UCSD-AML1 (cell line): ENCODE data around the gene SVOPL.
"Not testable (repeated sequence)": the region's sequence is repeated elsewhere in the genome, so short reads cannot be mapped to it uniquely, and the experiment has no call there.

ENCODE experiments used
- DNase-seq: peaks from one replicate; lab custom pipeline; 2025; ENCODE audit not compliant: unreplicated experiment; lab: John Stamatoyannopoulos, UW

Gene SVOPL

GRCh38 chr7:138700857-138701536, at the start of gene SVOPL:
SVOPL (minus strand) TSS chr7:138701362; CDS start chr7:138679045, 22,317 bp downstream.
- DNase-seq: no peak

DNA sequence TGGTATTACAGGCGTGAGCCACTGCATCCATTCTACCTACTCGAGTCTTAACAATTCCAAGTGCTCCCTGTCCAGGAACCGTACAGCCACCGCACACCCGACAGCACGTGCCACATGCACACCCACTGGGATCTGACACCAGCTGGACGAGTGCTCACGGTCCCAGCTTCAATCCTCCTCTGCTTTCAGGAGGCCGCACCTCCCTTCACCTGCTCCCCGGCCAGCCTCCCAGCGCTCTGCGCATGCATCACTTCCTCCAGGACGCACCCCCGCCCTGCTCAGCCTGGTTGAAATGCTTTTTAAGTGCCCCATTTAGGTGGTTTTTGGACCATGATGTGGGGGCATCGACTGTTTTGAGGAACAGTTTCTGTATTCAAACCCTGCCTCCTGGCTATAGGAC, 49.3 kb upstream of the SVOPL start:
- no peak for DNase-seq

GRCh38 chr7:138749960-138750359, 48.8 kb upstream of the SVOPL start:
- no peak for DNase-seq

DNA sequence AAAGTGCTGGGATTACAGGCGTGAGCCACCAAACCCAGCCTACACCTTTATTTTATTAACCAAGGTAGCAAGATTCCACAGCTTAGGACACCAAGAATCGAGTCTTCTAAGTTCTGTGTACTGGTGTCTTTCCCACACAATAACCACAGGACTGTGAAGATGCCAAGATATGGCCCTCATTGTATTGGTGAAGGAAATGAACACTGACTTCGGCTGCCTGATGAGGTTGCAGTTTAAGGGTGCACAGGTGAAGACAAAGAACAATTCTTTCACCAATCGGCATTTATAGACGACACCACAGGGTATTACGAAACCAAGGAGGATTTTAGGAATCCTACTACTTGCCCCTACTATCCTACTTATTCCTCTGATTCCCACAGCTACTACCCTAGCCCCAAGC, 47.5 kb upstream of the SVOPL start:
- no peak for DNase-seq

DNA sequence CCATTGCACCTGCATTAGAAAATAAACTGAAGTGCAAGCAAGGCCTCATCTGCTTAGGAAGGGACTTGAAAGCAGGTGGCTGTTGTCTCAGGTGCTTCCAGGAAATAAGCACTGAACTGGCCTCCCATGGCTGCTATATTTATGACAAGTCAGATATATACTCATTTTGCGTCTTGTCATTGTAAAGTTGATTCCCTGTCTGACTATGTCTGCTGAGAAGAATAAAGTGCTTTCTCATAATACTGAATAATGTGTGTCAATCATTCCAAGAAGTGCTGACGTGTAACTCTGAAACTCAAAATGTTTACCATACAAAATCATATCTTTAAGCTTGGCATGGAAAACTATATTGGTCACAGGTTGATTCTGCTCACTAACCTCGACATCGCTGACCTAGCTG, 44.9 kb upstream of the SVOPL start:
- DNase-seq: no peak

DNA sequence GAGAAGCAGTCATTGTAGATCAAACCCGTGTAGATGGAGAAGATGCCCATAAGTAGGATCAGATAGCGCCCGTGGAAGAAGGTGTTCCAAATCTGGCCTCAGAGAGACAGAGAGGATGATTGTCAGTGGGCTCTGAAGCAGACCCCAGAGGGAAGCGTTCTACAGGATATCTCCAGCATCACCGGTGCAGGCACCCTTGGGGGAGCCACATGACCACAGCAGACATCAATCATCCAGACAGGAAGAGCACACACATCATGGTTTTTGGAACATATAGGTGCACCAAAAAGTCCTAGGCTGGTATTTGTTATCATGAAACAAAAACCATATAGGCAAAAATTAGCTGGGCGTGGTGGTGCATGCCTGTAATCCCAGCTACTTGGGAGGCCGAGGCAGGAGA, 44.0 kb upstream of the SVOPL start:
- DNase-seq: no peak

DNA sequence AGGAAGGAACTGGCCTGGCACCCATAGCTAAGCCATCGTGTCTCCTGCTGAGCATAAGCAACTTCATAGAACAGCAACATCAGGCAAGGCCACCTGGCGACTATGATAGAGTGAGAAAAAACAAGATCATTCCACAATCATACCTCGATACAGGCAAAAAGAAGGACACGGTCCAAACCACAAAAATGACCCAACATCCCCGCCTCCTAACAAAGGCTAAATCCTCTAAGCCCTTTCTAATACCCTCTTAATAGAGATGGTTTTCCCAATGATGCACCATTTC, 40.2 kb upstream of the SVOPL start:
- DNase-seq: no peak

DNA sequence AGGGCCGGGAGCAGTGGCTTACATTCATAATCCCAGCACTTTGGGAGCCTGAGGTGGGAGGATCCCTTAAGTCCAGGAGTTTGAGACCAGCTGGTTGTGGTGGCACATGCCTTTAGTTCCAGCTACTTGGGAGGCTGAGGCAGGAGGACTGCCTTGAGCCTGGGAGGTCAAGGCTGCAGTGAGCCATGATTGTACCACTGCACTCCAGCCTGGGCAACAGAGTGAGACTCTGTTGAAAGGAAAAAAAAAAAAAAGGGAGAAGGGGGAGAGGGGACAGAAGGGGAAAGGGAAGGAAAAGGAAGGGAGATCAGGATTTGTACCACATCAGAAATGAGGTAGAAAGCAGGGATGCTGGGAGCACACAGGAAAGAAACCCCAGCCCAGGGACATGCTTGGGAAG, 38.7 kb upstream of the SVOPL start:
- DNase-seq: no peak

- peak; percentile 83 for DNase-seq
Measured at GRCh38 chr7:138738551-138739335, 37.6 kb upstream of the SVOPL start.

DNA sequence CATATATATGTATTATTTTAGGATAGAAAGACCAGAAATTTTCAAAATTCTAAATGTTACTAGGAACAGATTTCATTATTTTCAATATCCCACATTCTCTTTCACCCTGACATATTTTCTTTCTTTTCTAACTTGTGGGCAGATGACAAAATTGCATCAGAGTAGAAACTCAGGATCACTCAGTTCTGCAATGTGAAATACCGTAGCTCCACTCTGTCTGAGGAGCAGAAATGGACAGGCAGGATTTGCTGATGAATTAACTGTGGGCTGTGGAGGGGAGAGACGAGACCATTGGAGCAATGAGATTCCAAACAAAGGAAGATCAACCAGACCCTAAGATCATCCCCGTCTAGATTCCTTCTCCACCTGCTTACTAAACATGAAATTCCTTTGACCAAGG, 37.0 kb upstream of the SVOPL start:
- no peak for DNase-seq

GRCh38 chr7:138735399-138735798, 34.2 kb upstream of the SVOPL start:
- no peak for DNase-seq

DNA sequence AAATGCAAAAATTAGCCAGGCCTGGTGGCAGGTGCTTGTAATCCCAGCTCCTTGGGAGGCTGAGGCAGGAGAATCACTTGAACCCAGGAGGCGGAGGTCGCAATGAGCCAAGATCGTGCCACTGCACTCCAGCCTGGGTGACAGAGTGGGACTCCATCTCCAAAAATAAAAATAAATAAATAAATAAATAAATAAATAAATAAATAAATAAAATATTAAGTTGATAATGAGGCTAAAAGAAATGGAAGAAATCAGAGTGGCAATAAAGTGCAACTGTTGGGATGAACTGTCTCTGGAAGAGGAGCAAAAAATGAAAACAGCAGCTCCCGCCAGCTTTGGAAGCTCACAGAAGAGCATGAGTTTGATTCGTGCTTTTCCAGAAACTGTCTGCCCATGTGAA, 30.6 kb upstream of the SVOPL start:
- not testable (repeated sequence) for DNase-seq

GRCh38 chr7:138729444-138729843, 28.3 kb upstream of the SVOPL start:
- no peak for DNase-seq

- no peak for DNase-seq
Measured at GRCh38 chr7:138727336-138728099, 26.4 kb upstream of the SVOPL start.

GRCh38 chr7:138726288-138726687, 25.1 kb upstream of the SVOPL start:
- DNase-seq: no peak

DNA sequence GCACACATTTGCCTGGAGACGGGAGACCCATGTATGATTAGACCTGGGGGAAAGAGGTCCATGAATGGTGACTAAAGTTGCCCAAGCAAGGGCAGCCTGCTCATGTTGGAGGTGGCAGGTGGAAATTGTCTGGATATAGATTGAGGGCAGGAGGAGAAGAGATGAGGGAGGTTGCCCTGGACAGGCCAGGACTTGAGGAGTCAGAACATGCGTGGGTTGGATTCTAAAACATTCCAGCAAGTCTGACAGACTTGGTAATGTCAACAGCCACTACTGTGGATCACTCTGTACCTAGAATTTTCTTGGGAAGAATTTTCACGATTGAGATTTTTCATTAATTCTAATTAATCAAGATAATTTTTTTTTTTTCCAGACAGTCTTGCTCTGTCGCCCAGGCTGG, 19.1 kb upstream of the SVOPL start:
- no peak for DNase-seq

- DNase-seq: no peak
Measured at GRCh38 chr7:138716889-138717288, 15.7 kb upstream of the SVOPL start.

- DNase-seq: no peak
Measured at GRCh38 chr7:138713191-138713590, 12.0 kb upstream of the SVOPL start.

- no peak for DNase-seq
Measured at GRCh38 chr7:138712652-138713051, 11.5 kb upstream of the SVOPL start.

GRCh38 chr7:138710536-138711385, 9.6 kb upstream of the SVOPL start:
- no peak for DNase-seq

DNA sequence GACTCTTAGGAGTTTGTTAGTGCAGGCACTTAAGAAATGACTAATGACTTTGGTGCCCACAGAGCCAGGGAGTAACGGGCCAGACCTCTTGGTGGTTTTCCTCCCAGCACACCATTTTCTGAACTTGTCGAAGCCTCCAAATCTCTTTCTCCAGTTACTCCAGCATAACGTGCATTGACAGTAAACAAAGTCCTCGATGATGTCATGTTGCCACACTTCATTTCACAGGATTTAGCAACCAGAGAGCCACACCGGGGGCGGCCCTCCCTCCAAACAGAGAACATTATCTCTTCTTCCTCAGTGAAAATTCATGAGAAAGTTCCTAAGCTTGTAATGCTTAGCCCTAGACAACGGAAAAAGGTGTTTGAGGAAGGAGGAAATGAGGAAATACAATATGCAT, 4.0 kb upstream of the SVOPL start:
- peak; percentile 42 for DNase-seq
